IMR-90 (cell line): ENCODE data around the gene BOLL. TPM values are rescaled to one million over a fixed set of nuclear protein-coding genes. Genes with fewer than 3 reads are reported as not detected.

Experiments
- ATAC-seq: fragments of 200-7000 bp; cut with Tn5 transposase; 2 replicates; pipeline ENCODE4 v1.9.1; 2020; ENCODE audit warnings: low read depth, mild to moderate bottlenecking, moderate library complexity
- BruUV-seq: library from RNA; stranded (reverse); fragments of 400-500 nt; replicated peaks from 2 replicates; lab custom pipeline; 2021; lab: Mats Ljungman, UMichigan
- CTCF ChIA-PET: fragments of 300-600 bp; formaldehyde crosslinking; extraction: SDS; loops from one replicate; lab custom pipeline; 2021; ENCODE audit warnings: antibody characterized with exemption; lab: Yijun Ruan, JAX
- POLR2A ChIA-PET: fragments of 300-600 bp; sonication (Branson Sonifier 250); formaldehyde crosslinking; loops from one replicate; lab custom pipeline; 2022; ENCODE audit warnings: antibody characterized with exemption; ENCODE audit not compliant: unreplicated experiment; lab: Charles Lee
- DNase-seq: peaks from one replicate; pipeline ENCODE4 v3.0.0; 2013
- H2AFZ ChIP-seq: replicated peaks from 2 replicates; pipeline ENCODE3; 2013; ENCODE audit warnings: low read length, mild to moderate bottlenecking; ENCODE audit not compliant: poor library complexity
- H2AK5ac ChIP-seq: 2 replicates; pipeline ENCODE4 v1.6.1; 2013; ENCODE audit warnings: low read depth, low read length, inconsistent platforms
- H2AK9ac ChIP-seq: replicated peaks from 2 replicates; pipeline ENCODE3; 2013; ENCODE audit warnings: mild to moderate bottlenecking, low read depth, low read length, moderate library complexity; ENCODE audit not compliant: poor library complexity
- H2BK120ac ChIP-seq: 2 replicates; pipeline ENCODE4 v1.6.1; 2013; ENCODE audit warnings: low read depth, low read length, inconsistent platforms
- H2BK15ac ChIP-seq: 3 replicates; pipeline ENCODE4 v1.6.1; 2013; ENCODE audit warnings: low read depth, low read length, inconsistent platforms
- H2BK20ac ChIP-seq: 2 replicates; pipeline ENCODE4 v1.6.1; 2013; ENCODE audit warnings: low read depth, mild to moderate bottlenecking, inconsistent platforms, low read length, moderate library complexity
- H2BK5ac ChIP-seq: 2 replicates; pipeline ENCODE4 v1.6.1; 2013; ENCODE audit warnings: mild to moderate bottlenecking, low read depth, low read length, inconsistent platforms; ENCODE audit not compliant: poor library complexity, severe bottlenecking
- H3K14ac ChIP-seq: replicated peaks from 2 replicates; pipeline ENCODE4 v1.6.1; 2013; ENCODE audit warnings: low read depth, low read length, inconsistent platforms
- H3K18ac ChIP-seq: 2 replicates; pipeline ENCODE4 v1.6.1; 2013; ENCODE audit warnings: low read depth, low read length, control low read depth
- H3K23ac ChIP-seq: 2 replicates; pipeline ENCODE4 v1.6.1; 2013; ENCODE audit warnings: low read depth, low read length, inconsistent platforms
- H3K27ac ChIP-seq: 2 replicates; pipeline ENCODE4 v1.5.1; 2013; ENCODE audit warnings: mild to moderate bottlenecking, control low read depth, low read length; ENCODE audit not compliant: insufficient read depth
- H3K27me3 ChIP-seq: 2 replicates; pipeline ENCODE4 v1.6.1; 2013; ENCODE audit warnings: low read length; ENCODE audit not compliant: control insufficient read depth, insufficient read depth
- H3K36me3 ChIP-seq: 2 replicates; pipeline ENCODE4 v1.6.1; 2013; ENCODE audit warnings: low read length, mixed read lengths; ENCODE audit not compliant: control insufficient read depth, insufficient read depth
- H3K4ac ChIP-seq: 2 replicates; pipeline ENCODE4 v1.6.1; 2013; ENCODE audit warnings: low read depth, low read length, inconsistent platforms
- H3K4me1 ChIP-seq: 2 replicates; pipeline ENCODE4 v1.6.1; 2013; ENCODE audit warnings: low read length, mixed read lengths; ENCODE audit not compliant: control insufficient read depth, insufficient read depth
- H3K4me2 ChIP-seq: 2 replicates; pipeline ENCODE4 v1.6.1; 2013; ENCODE audit warnings: low read depth, mild to moderate bottlenecking, control low read depth, low read length, moderate library complexity
- H3K4me3 ChIP-seq: 2 replicates; pipeline ENCODE4 v1.5.1; 2013; ENCODE audit warnings: low read depth, mild to moderate bottlenecking, control low read depth, low read length, moderate library complexity; ENCODE audit not compliant: insufficient read depth
- H3K56ac ChIP-seq: 2 replicates; pipeline ENCODE4 v1.6.1; 2013; ENCODE audit warnings: low read length, inconsistent platforms; ENCODE audit not compliant: insufficient read depth; ENCODE audit errors: extremely low read depth
- H3K79me1 ChIP-seq, 2 experiments: 2 replicates each; pipeline ENCODE4 v1.6.1; 2013; ENCODE audit warnings: low read length in 2 of 2, inconsistent platforms in 1 of 2, low read depth in 1 of 2
- H3K9ac ChIP-seq: 2 replicates; pipeline ENCODE4 v1.6.1; 2013; ENCODE audit warnings: low read depth, low read length, control low read depth
- H3K9me1 ChIP-seq: 2 replicates; pipeline ENCODE4 v1.6.1; 2013; ENCODE audit warnings: low read length, inconsistent platforms; ENCODE audit not compliant: insufficient read depth
- H3K9me3 ChIP-seq: 2 replicates; pipeline ENCODE4 v1.6.1; 2013; ENCODE audit warnings: low read length; ENCODE audit not compliant: control insufficient read depth, insufficient read depth
- H4K20me1 ChIP-seq: 2 replicates; pipeline ENCODE4 v1.6.1; 2013; ENCODE audit warnings: low read length, inconsistent platforms; ENCODE audit not compliant: insufficient read depth
- H4K5ac ChIP-seq: 2 replicates; pipeline ENCODE4 v1.6.1; 2013; ENCODE audit warnings: mild to moderate bottlenecking, low read depth, low read length, control low read depth
- H4K8ac ChIP-seq, 2 experiments: 2 replicates each; pipeline ENCODE4 v1.6.1; 2013; ENCODE audit warnings: low read depth in 2 of 2, low read length in 2 of 2, control low read depth in 1 of 2, inconsistent platforms in 1 of 2
- H4K91ac ChIP-seq: 2 replicates; pipeline ENCODE4 v1.6.1; 2013; ENCODE audit warnings: low read depth, low read length, inconsistent platforms; ENCODE audit not compliant: insufficient read depth
- CEBPB ChIP-seq: IDR thresholded peaks from 2 replicates; pipeline ENCODE4 v1.6.1; 2012; ENCODE audit warnings: low read depth, low read length, improper control_type of control experiment
- MXI1 ChIP-seq: IDR thresholded peaks from 2 replicates; pipeline ENCODE4 v1.6.1; 2012; ENCODE audit warnings: low read depth, mild to moderate bottlenecking, low read length, moderate library complexity, borderline replicate concordance
- RCOR1 ChIP-seq: IDR thresholded peaks from 2 replicates; pipeline ENCODE4 v1.6.1; 2012; ENCODE audit warnings: mild to moderate bottlenecking, low read length, improper control_type of control experiment; ENCODE audit not compliant: insufficient replicate concordance
- RFX5 ChIP-seq: IDR thresholded peaks from 2 replicates; pipeline ENCODE4 v1.8.0; 2012; ENCODE audit warnings: low read depth, mild to moderate bottlenecking, low read length, moderate library complexity
- SMC3 ChIP-seq: fragments of 150-350 bp; IDR thresholded peaks from 2 replicates; pipeline ENCODE4 v1.6.1; 2016; ENCODE audit warnings: low read depth, mild to moderate bottlenecking, antibody characterized with exemption, low read length, moderate library complexity
- WGBS, 2 experiments: methylation state at CpG; one replicate each; pipeline versions ENCODE4 v1.1.5 to v1.1.7; 2013; ENCODE audit warnings: missing lambda C conversion rate in 2 of 2; ENCODE audit not compliant: insufficient read length in 1 of 2; ENCODE audit errors: extremely low coverage in 2 of 2; 5-methylcytosine and 5-hydroxymethylcytosine counted together
- dilution Hi-C: fragments of 300-500 bp; cut with HindIII; formaldehyde crosslinking; loops from one replicate; pipeline ENCODE4 v1.14.3; 2018; ENCODE audit warnings: low sequenced_read_pairs; ENCODE audit not compliant: unreplicated experiment
- in situ Hi-C: fragments of 300-500 bp; cut with MboI; formaldehyde crosslinking; loops from 3 replicates; pipeline ENCODE4 v1.14.3; 2019; ENCODE audit warnings: low sequenced_read_pairs, inconsistent platforms, mixed read lengths
- intact Hi-C: fragments of 100-400 bp; cut with micrococcal nuclease; formaldehyde crosslinking; loops from 2 replicates; pipeline ENCODE4 v1.10.0; 2022
- polyA plus RNA-seq, 3 experiments: library from polyadenylated mRNA; depleted of rRNA; stranded (reverse); fragments of >200 nt; gene quantifications; 2 replicates each; pipeline ENCODE4 v1.2.3, GENCODE V29; 2012; ENCODE audit warnings: low replicate concordance in 1 of 3
- total RNA-seq: library from RNA; depleted of rRNA; stranded (reverse); fragments of >200 nt; gene quantifications from 2 replicates; pipeline ENCODE4 v1.2.3, GENCODE V29; 2012; rRNA removed

The BOLL gene
- total and polyA plus RNA-seq, 2 of the 4 experiments (the other 2 are of a cell fraction), result not detected

- Histone ChIP-seq H4K8ac (no peak overlapping the region), H2BK5ac (no peak overlapping the region), H3K14ac (0 out of 2 replicates have a peak overlapping the region, but pooled peaks have one; percentile 9), H3K79me1 (peaks cover 0 to 7% of the 10 kb centered on the region in 2 experiments; a peak in 1 of 4 replicates), H3K23ac (no peak overlapping the region), H3K4ac (peak overlapping the region; percentile 5; the same call in 1 of the 2 replicates), H2AFZ (no peak overlapping the region), H3K9me1 (0 out of 2 replicates have a peak, but pooled peaks cover 3% of the 10 kb centered on the region), H4K91ac (no peak overlapping the region), H3K9ac (no peak overlapping the region), H3K36me3 (no peaks in the 10 kb centered on the region), H3K4me3 (no peak overlapping the region), H3K9me3 (no peaks in the 10 kb centered on the region), H3K27me3 (no peaks in the 10 kb centered on the region), H4K20me1 (no peaks in the 10 kb centered on the region), H3K56ac (no peak overlapping the region), H2BK120ac (no peak overlapping the region), H4K5ac (no peak overlapping the region), H2BK15ac (no peak overlapping the region), H3K4me1 (peaks cover 2% of the 10 kb centered on the region; the same call in 1 of the 2 replicates), H2BK20ac (no peak overlapping the region), H2AK5ac (no peak overlapping the region), H3K4me2 (no peak overlapping the region), H3K18ac (no peak overlapping the region), H3K27ac (no peak overlapping the region), H2AK9ac (no peak overlapping the region)
- ChIA-PET POLR2A (no interaction called here), CTCF (no interaction called here)
- no peak for ATAC-seq
- in situ Hi-C loops, result no loop called here
- WGBS, 2 experiments, result no CpG with 5 or more reads among the region's 3 CpGs
- intact Hi-C loops, result no loop called here
- DNase-seq, result no peak
- no peak for TF ChIP-seq RFX5
- no peak for TF ChIP-seq CEBPB
- no peak for TF ChIP-seq RCOR1
- no peak for TF ChIP-seq SMC3
- TF ChIP-seq MXI1, result no peak
- dilution Hi-C loops, result no loop called here
- BruUV-seq, result no TSS peak
These were observed 108.1 kb downstream of the BOLL start for GRCh38 chr2:197677056-197677455.

Other genes with a start within 250 kb of the BOLL start
- gene RFTN2, start 109.7 kb downstream of the BOLL start, total RNA-seq, result 2.3 and 2.5 TPM in 2 replicates
- 0.44 and 0.73 TPM in 2 replicates for gene RFTN2, start 109.7 kb downstream of the BOLL start, polyA plus RNA-seq (2012; rRNA removed)
- gene MARS2, start 80.0 kb downstream of the BOLL start, total RNA-seq, result 3.8 and 3.9 TPM in 2 replicates
- 2.9 and 3.4 TPM in 2 replicates for gene MARS2, start 80.0 kb downstream of the BOLL start, polyA plus RNA-seq (2012; rRNA removed)
- gene PLCL1, start 19.3 kb upstream of the BOLL start, total RNA-seq, result 0.18 and 0.56 TPM in 2 replicates
- 0.13 and 0.14 TPM in 2 replicates for gene PLCL1, start 19.3 kb upstream of the BOLL start, polyA plus RNA-seq (2012; rRNA removed)